Pancreas (tissue), 10 donors: ENCODE results near the gene ARGLU1. TPM values are rescaled to one million over a fixed set of nuclear protein-coding genes. Genes with fewer than 3 reads are reported as not detected.
"Not testable (repeated sequence)": the region's sequence is repeated elsewhere in the genome, so short reads cannot be mapped to it uniquely, and the experiment has no call there.

ENCODE experiments used
- ATAC-seq, 4 donors: fragments of 200-7000 bp; cut with Tn5 transposase; one replicate each; pipeline versions ENCODE4 v1.8.0 to v1.9.1; 2020; ENCODE audit warnings: mild to moderate bottlenecking in 4 of 4, moderate library complexity in 4 of 4
- DNase-seq, 6 donors: peaks; one replicate each; pipeline ENCODE4 v3.0.0-alpha.2; 2020
- FAIRE-seq: peaks from 2 replicates; lab custom pipeline; 2012; peaks lifted over from hg19 to GRCh38; lab: Jason Lieb, UNC
- H3K27ac ChIP-seq, 4 donors: fragments of 200-600 bp; sonication (generic); 1 replicate in 3 of 4; 2 replicates in 1 of 4; pipeline versions ENCODE4 v1.5.0 to v1.8.0; 2020
- H3K27me3 ChIP-seq, 4 donors: fragments of 200-600 bp; one replicate each; pipeline ENCODE4 v1.8.0; 2021
- H3K36me3 ChIP-seq, 3 donors: fragments of 200-600 bp; sonication (generic) in 1 of 3; one replicate each; pipeline versions ENCODE4 v1.5.0 to v1.8.0; 2020 to 2021
- H3K4me1 ChIP-seq, 3 donors: fragments of 200-600 bp; one replicate each; pipeline ENCODE4 v1.8.0; 2021
- H3K4me3 ChIP-seq, 4 donors: fragments of 200-600 bp; sonication (generic) in 2 of 4; one replicate each; pipeline versions ENCODE4 v1.5.0 to v1.8.0; 2020 to 2021
- H3K9me3 ChIP-seq, 4 donors: fragments of 200-600 bp; one replicate each; pipeline ENCODE4 v1.8.0; 2021
- WGBS, 2 donors: extraction: QIAGEN DNeasy Blood & Tissue Kit; methylation state at CpG; one replicate each; pipeline ENCODE4 v1.1.7; 2013; 5-methylcytosine and 5-hydroxymethylcytosine counted together
- intact Hi-C, 3 donors: fragments of 100-400 bp; cut with DNase I; formaldehyde crosslinking; loops; one replicate each; pipeline versions ENCODE4 v1.11.1 to v1.14.2; 2022
- polyA plus RNA-seq, 2 donors: library from polyadenylated mRNA; stranded (reverse); fragments of 200-250 nt; gene quantifications; one replicate each; pipeline ENCODE4 v1.2.3, GENCODE V29; 2013
- total RNA-seq, 6 donors: library from RNA; stranded (reverse); fragmentation: NEBNext Ultra II Directional in 4 of 6; extraction: Animal tissue kit (Norgen Biotek cat#: 25700) in 4 of 6; gene quantifications; one replicate each; pipeline versions ENCODE4 v1.2.1 to v1.2.4, GENCODE V29; 2021 to 2023
- TF ChIP-seq, protein P1 (sequence below), 4 donors: fragments of 200-600 bp; sonication (generic) in 3 of 4; IDR thresholded peaks; one replicate each; pipeline versions ENCODE4 v1.5.0 to v1.8.0; 2021; ENCODE audit warnings: antibody characterized with exemption in 4 of 4
- donor health status: healthy with polysubstance abuse.
- donor health status: DM: no; HTN: no; CAD: no; lungs with moderate emphysema.
- donor health status: DM: no; HTN: no; CAD: no.
- donor health status: control.
- donor health status: control.
- donor health status: Bipolar disorder and iron deficiency.
- donor health status: DM: yes; HTN: yes; CAD: no.
- donor health status: DM: no; HTN: no; CAD: no.
- donor health status: DM: no; HTN: no; CAD: no.
- donor health status: DM: yes; HTN: yes; CAD: no.

ARGLU1 gene
- total and polyA plus RNA-seq, 8 donors: 15.9 to 96.1 (median 27.7) TPM

DNA sequence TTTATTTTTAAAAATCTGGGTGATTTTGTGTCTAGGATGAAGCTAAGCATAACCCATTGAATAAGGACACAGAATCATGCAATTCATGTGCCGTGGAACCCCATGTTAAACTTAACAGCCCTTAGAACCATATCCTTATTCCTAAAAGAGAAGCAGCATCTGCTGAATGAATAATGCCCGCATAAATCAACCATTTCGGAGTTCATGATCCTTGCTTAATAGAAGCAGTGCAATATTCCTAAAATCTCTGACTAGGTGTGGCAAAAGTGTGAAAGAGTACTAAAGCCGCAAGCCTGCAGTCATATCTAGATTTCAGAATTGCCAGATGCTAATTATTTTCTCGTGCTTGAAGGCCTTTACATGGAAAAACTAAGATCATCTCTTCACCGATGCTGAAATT is 33.6 kb upstream of the ARGLU1 start:
- TF ChIP-seq, protein P1, sequence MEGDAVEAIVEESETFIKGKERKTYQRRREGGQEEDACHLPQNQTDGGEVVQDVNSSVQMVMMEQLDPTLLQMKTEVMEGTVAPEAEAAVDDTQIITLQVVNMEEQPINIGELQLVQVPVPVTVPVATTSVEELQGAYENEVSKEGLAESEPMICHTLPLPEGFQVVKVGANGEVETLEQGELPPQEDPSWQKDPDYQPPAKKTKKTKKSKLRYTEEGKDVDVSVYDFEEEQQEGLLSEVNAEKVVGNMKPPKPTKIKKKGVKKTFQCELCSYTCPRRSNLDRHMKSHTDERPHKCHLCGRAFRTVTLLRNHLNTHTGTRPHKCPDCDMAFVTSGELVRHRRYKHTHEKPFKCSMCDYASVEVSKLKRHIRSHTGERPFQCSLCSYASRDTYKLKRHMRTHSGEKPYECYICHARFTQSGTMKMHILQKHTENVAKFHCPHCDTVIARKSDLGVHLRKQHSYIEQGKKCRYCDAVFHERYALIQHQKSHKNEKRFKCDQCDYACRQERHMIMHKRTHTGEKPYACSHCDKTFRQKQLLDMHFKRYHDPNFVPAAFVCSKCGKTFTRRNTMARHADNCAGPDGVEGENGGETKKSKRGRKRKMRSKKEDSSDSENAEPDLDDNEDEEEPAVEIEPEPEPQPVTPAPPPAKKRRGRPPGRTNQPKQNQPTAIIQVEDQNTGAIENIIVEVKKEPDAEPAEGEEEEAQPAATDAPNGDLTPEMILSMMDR (IDR thresholded peaks at IDR 0.05): no peak
- 67 to 70% methylated on average over 6 of the region's 6 CpGs for WGBS, 2 donors
- no peaks in the 10 kb centered on the region for H3K36me3 ChIP-seq
- no peaks in the 10 kb centered on the region for H3K27me3 ChIP-seq
- FAIRE-seq (no peak), ATAC-seq (no peak), DNase-seq (no peak)
- H3K27ac ChIP-seq: no peak overlapping the region
- intact Hi-C loops: no loop called here
- no peaks in the 10 kb centered on the region for H3K9me3 ChIP-seq
- no peaks in the 10 kb centered on the region for H3K4me1 ChIP-seq
- H3K4me3 ChIP-seq: no peak overlapping the region

DNA sequence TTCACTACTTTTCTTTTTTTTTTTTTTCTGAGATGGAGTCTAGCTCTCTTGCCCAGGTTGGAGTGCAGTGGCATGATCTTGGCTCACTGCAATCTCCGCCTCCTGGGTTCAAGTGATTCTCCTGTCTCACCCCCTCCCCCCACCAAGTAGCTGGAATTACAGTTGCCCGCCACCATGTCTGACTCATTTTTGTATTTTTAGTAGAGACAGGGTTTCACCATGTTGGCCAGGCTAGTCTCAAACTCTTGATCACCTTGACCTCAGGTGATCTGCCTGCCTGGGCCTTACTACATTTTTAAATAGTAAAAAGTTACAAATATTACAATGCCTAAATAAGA is 32.8 kb upstream of the ARGLU1 start:
- H3K4me1 ChIP-seq, DNase-seq, ATAC-seq, H3K27me3 ChIP-seq, H3K27ac ChIP-seq, intact Hi-C loops, H3K36me3 ChIP-seq, FAIRE-seq, H3K9me3 ChIP-seq, H3K4me3 ChIP-seq: not testable (repeated sequence)
- 82 to 92% methylated on average over 2 of the region's 2 CpGs for WGBS, 2 donors

DNA sequence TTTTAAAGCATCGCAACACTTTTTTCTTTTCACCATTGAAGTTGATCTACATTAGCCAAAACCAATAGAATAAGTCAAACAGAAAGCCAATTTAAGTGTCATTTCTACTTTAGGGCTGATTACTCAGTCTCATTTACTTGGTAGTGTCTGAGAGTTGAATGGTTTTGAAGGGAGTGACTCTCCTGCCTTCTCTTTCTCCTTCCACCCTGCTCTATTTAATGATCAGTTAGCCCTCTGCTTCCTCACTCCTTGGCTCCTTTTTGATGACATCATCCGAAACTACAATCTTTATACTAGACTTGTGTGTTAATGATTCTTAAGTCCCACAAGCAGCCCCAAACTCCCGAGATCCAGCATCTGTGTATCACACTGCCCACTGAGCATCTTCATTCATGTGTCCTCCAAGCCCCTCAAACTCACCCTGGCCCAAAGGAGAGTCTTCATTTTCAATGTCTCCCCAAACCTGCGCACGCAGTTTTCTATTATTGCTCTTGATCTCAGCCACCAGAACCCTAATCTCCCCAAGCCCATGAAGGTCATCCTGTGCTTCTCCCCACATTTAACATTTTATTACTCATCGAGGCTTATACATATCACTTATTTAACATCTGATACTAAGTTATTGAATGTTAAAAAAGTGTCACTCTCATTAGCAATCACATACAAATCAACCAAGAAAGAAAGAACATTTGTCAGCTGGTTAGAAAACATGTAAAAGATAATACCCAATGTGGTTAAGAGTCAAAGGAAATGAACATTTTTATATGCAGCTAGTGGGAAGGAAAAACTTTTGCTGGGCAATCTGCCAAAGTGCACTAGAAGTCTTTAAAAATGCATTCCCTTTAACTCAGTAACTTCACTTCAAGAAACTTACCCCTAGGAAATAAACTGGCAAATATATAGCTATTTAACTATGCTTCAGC is 32.2 kb upstream of the ARGLU1 start:
- DNase-seq (no peak), FAIRE-seq (no peak), ATAC-seq (no peak)
- H3K27ac ChIP-seq: no peak overlapping the region
- no peaks in the 10 kb centered on the region for H3K27me3 ChIP-seq
- intact Hi-C loops: no loop called here
- no peaks in the 10 kb centered on the region for H3K4me1 ChIP-seq
- TF ChIP-seq, protein P1 (IDR thresholded peaks at IDR 0.05): no peak
- no peaks in the 10 kb centered on the region for H3K9me3 ChIP-seq
- 63 to 65% methylated on average over 6 of the region's 6 CpGs for WGBS, 2 donors
- H3K36me3 ChIP-seq: no peaks in the 10 kb centered on the region
- no peak overlapping the region for H3K4me3 ChIP-seq

GRCh38 chr13:106597749-106598395 is 29.9 kb upstream of the ARGLU1 start:
- ATAC-seq: no peak
- 81 to 83% methylated on average over 7 of the region's 7 CpGs for WGBS, 2 donors
- H3K27me3 ChIP-seq: no peaks in the 10 kb centered on the region
- no peak overlapping the region for H3K4me3 ChIP-seq
- TF ChIP-seq, protein P1 (IDR thresholded peaks at IDR 0.05): no peak
- H3K36me3 ChIP-seq: no peaks in the 10 kb centered on the region
- H3K9me3 ChIP-seq: no peaks in the 10 kb centered on the region
- intact Hi-C loops: no loop called here
- FAIRE-seq: no peak
- no peak for DNase-seq
- H3K4me1 ChIP-seq: no peaks in the 10 kb centered on the region
- no peak overlapping the region for H3K27ac ChIP-seq

- Histone ChIP-seq H3K27me3 (no peaks in the 10 kb centered on the region), H3K4me1 (no peaks in the 10 kb centered on the region), H3K36me3 (no peaks in the 10 kb centered on the region), H3K9me3 (no peaks in the 10 kb centered on the region), H3K27ac (no peak overlapping the region), H3K4me3 (no peak overlapping the region)
- WGBS, 2 donors: 78 to 89% methylated on average over 5 of the region's 5 CpGs
- DNase-seq (no peak), ATAC-seq (peak in 3 of 4 donors; percentile 36 to 52 (median 47)), FAIRE-seq (no peak)
- intact Hi-C loops: no loop called here
- TF ChIP-seq, protein P1 (IDR thresholded peaks at IDR 0.05): no peak
Measured at GRCh38 chr13:106597186-106597585, 29.2 kb upstream of the ARGLU1 start.
